Neural progenitor cell (in vitro differentiated cells): ENCODE results near the gene CCND3. TPM values are rescaled to one million over a fixed set of nuclear protein-coding genes. Genes with fewer than 3 reads are reported as not detected.
"Not testable (repeated sequence)": the region's sequence is repeated elsewhere in the genome, so short reads cannot be mapped to it uniquely, and the experiment has no call there.

ENCODE experiments used
- DNase-seq: peaks from one replicate; pipeline ENCODE4 v3.0.0-alpha.2; 2016; ENCODE audit warnings: low spot score
- H2AFZ ChIP-seq: fragments of 200-600 bp; sonication (generic); replicated peaks from 2 replicates; pipeline ENCODE4 v1.6.1; 2016; ENCODE audit warnings: antibody characterized with exemption
- H3F3A ChIP-seq: fragments of 200-600 bp; sonication (generic); 2 replicates; pipeline ENCODE4 v1.6.1; 2016; ENCODE audit warnings: antibody characterized with exemption, low read depth
- H3K27ac ChIP-seq: fragments of 200-600 bp; sonication (generic); 2 replicates; pipeline ENCODE4 v1.5.1; 2016; ENCODE audit warnings: mild to moderate bottlenecking
- H3K27me3 ChIP-seq: fragments of 200-600 bp; sonication (generic); 2 replicates; pipeline ENCODE4 v1.6.1; 2016; ENCODE audit warnings: mild to moderate bottlenecking, moderate library complexity
- H3K36me3 ChIP-seq: fragments of 200-600 bp; sonication (generic); 2 replicates; pipeline ENCODE4 v1.5.1; 2016
- H3K4me1 ChIP-seq: fragments of 200-600 bp; sonication (generic); 2 replicates; pipeline ENCODE4 v1.6.1; 2016; ENCODE audit warnings: mixed run types
- H3K4me2 ChIP-seq: fragments of 200-600 bp; sonication (generic); 2 replicates; pipeline ENCODE4 v1.6.1; 2016
- H3K4me3 ChIP-seq: fragments of 200-600 bp; sonication (generic); 2 replicates; pipeline ENCODE4 v1.5.1; 2016
- H3K79me2 ChIP-seq: fragments of 200-600 bp; sonication (generic); 2 replicates; pipeline ENCODE4 v1.6.1; 2016; ENCODE audit warnings: low read depth
- H3K9ac ChIP-seq: fragments of 200-600 bp; sonication (generic); 2 replicates; pipeline ENCODE4 v1.6.1; 2016
- H3K9me3 ChIP-seq: fragments of 200-600 bp; sonication (generic); 2 replicates; pipeline ENCODE4 v1.5.1; 2016; ENCODE audit warnings: low read depth
- H4K20me1 ChIP-seq: fragments of 200-600 bp; sonication (generic); 2 replicates; pipeline ENCODE4 v1.6.1; 2016; ENCODE audit warnings: low read depth
- H3K27ac Mint-ChIP-seq: 3 replicates; pipeline ENCODE4 v1.8.0; 2021; ENCODE audit warnings: mixed read lengths
- H3K27me3 Mint-ChIP-seq: 2 replicates; pipeline ENCODE4 v1.8.0; 2022; ENCODE audit warnings: low read depth, mild to moderate bottlenecking, inconsistent platforms, moderate library complexity, mixed read lengths; ENCODE audit not compliant: insufficient read depth
- H3K36me3 Mint-ChIP-seq: 3 replicates; pipeline ENCODE4 v1.8.0; 2021; ENCODE audit warnings: mixed read lengths
- H3K4me1 Mint-ChIP-seq: 3 replicates; pipeline ENCODE4 v1.8.0; 2021; ENCODE audit warnings: mixed read lengths
- H3K4me3 Mint-ChIP-seq: 3 replicates; pipeline ENCODE4 v1.8.0; 2021; ENCODE audit warnings: mild to moderate bottlenecking, moderate library complexity, mixed read lengths
- H3K9me3 Mint-ChIP-seq: 3 replicates; pipeline ENCODE4 v1.8.0; 2020; ENCODE audit warnings: mixed read lengths
- EZH2 ChIP-seq: fragments of 200-600 bp; sonication (generic); IDR thresholded peaks from 2 replicates; pipeline ENCODE4 v1.6.1; 2017; ENCODE audit warnings: antibody characterized with exemption, mild to moderate bottlenecking, moderate library complexity
- EZH2phosphoT487 ChIP-seq: fragments of 200-600 bp; sonication (generic); IDR thresholded peaks from 2 replicates; pipeline ENCODE4 v1.6.1; 2017; ENCODE audit warnings: antibody characterized with exemption
- total RNA-seq: library from RNA; depleted of rRNA; stranded (reverse); fragments of >200 nt; gene quantifications from 2 replicates; pipeline ENCODE4 v1.2.3, GENCODE V29; 2015; ENCODE audit warnings: low replicate concordance
- TF ChIP-seq, protein P1 (sequence below): fragments of 200-600 bp; sonication (generic); IDR thresholded peaks from 2 replicates; pipeline ENCODE4 v1.5.1; 2017; ENCODE audit warnings: antibody characterized with exemption, mild to moderate bottlenecking

CCND3 gene
- total RNA-seq, 1 donor from 2014 or later: 7.6 TPM

DNA sequence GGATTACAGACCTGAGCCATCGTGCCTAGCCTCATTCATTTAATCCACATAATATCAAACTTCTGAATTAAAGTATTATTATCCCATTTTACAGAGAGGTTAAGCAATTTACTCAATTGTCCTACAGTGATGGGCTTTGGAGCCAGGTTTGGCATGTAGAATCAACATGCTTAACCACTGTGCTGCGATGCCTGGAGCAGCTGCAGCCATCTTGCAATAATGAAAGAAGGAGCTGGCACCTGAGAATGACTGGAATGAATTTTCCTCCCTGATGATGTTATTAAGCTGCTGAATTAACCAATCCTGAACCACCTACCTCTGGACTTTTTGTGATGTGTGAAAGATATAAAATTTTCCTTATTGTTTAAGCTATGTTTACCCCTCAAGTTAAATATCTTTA is 13.1 kb upstream of the CCND3 start:
- DNase-seq: no peak
- no peaks in the 10 kb centered on the region for H3K36me3 Mint-ChIP-seq
- no peaks in the 10 kb centered on the region for H3K36me3 ChIP-seq
- H3K9me3 Mint-ChIP-seq: no peaks in the 10 kb centered on the region
- no peaks in the 10 kb centered on the region for H3F3A ChIP-seq
- no peaks in the 10 kb centered on the region for H3K4me1 ChIP-seq
- H3K4me1 Mint-ChIP-seq: no peaks in the 10 kb centered on the region
- H4K20me1 ChIP-seq: no peaks in the 10 kb centered on the region
- no peak overlapping the region for H3K4me3 ChIP-seq
- H3K4me2 ChIP-seq: no peak overlapping the region
- no peak overlapping the region for H3K27ac ChIP-seq
- TF ChIP-seq EZH2: no peak
- TF ChIP-seq EZH2phosphoT487: no peak
- TF ChIP-seq, protein P1, sequence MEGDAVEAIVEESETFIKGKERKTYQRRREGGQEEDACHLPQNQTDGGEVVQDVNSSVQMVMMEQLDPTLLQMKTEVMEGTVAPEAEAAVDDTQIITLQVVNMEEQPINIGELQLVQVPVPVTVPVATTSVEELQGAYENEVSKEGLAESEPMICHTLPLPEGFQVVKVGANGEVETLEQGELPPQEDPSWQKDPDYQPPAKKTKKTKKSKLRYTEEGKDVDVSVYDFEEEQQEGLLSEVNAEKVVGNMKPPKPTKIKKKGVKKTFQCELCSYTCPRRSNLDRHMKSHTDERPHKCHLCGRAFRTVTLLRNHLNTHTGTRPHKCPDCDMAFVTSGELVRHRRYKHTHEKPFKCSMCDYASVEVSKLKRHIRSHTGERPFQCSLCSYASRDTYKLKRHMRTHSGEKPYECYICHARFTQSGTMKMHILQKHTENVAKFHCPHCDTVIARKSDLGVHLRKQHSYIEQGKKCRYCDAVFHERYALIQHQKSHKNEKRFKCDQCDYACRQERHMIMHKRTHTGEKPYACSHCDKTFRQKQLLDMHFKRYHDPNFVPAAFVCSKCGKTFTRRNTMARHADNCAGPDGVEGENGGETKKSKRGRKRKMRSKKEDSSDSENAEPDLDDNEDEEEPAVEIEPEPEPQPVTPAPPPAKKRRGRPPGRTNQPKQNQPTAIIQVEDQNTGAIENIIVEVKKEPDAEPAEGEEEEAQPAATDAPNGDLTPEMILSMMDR: no peak
- H3K27me3 Mint-ChIP-seq: peaks cover 2% of the 10 kb centered on the region
- no peak overlapping the region for H3K4me3 Mint-ChIP-seq
- no peaks in the 10 kb centered on the region for H3K27me3 ChIP-seq
- no peak overlapping the region for H2AFZ ChIP-seq
- H3K9ac ChIP-seq: no peak overlapping the region
- H3K79me2 ChIP-seq: no peaks in the 10 kb centered on the region
- H3K27ac Mint-ChIP-seq: no peak overlapping the region
- no peaks in the 10 kb centered on the region for H3K9me3 ChIP-seq

DNA sequence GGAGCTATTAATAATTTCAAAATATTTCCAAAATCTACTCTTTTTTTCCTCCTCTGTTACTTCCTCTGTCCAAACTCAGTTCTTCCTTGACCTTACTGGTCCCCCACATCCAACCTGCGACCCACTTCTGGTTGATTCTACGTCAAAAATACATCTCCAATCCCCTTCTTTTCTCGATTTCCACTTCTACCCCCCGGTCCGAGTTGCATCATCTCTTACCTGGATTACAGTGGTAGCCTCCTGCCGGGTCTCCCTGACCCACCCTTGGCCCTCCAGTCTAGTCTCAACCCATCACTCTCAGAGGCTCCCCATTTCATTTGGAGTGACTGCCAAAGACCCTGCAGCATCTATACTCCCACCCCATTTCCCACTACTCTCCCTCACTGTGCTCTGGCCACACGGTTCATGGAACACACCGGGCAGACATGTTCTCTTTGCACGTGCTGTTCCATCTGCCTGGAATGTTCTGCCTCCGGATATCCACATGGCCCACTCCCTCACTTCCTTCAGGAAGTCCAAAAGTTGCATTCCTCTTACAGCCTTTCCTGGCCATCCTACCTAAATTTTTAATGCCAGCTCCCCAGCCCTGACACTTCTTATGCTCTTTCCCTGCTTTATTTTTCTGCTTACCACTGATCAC is 6.1 kb upstream of the CCND3 start:
- H3K9ac ChIP-seq: no peak overlapping the region
- H3K4me3 ChIP-seq: no peak overlapping the region
- peaks cover 2% of the 10 kb centered on the region for H3K27me3 Mint-ChIP-seq
- H3K36me3 ChIP-seq: no peaks in the 10 kb centered on the region
- no peak overlapping the region for H3K27ac Mint-ChIP-seq
- H3K4me1 Mint-ChIP-seq: no peaks in the 10 kb centered on the region
- no peak overlapping the region for H3K27ac ChIP-seq
- H3K4me2 ChIP-seq: no peak overlapping the region
- H3K4me3 Mint-ChIP-seq: no peak overlapping the region
- no peaks in the 10 kb centered on the region for H3K79me2 ChIP-seq
- no peaks in the 10 kb centered on the region for H3K9me3 ChIP-seq
- no peaks in the 10 kb centered on the region for H3K36me3 Mint-ChIP-seq
- peaks cover 2% of the 10 kb centered on the region for H3F3A ChIP-seq
- H3K27me3 ChIP-seq: no peaks in the 10 kb centered on the region
- no peak overlapping the region for H2AFZ ChIP-seq
- no peak for DNase-seq
- H4K20me1 ChIP-seq: no peaks in the 10 kb centered on the region
- no peaks in the 10 kb centered on the region for H3K4me1 ChIP-seq
- TF ChIP-seq, protein P1: no peak
- no peak for TF ChIP-seq EZH2
- no peak for TF ChIP-seq EZH2phosphoT487
- no peaks in the 10 kb centered on the region for H3K9me3 Mint-ChIP-seq

DNA sequence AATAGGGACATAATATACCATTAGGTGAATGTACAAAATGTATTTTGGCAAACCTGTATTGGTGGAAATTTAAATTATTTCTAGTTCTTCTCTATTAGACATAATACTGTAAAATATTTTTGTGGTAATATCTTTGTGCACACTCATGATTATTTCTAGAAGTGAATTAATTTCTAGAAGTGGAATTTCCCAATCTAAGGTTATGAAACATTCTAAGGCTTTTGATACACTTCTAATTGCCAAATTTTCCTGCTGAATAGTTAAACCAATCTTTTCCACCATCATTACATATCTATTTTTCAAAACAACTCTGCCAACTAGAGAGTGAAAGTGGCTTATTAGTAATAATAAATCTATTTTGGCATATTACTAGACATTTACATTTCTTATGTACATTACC is 1.8 kb upstream of the CCND3 start:
- no peaks in the 10 kb centered on the region for H3K36me3 Mint-ChIP-seq
- Histone ChIP-seq H4K20me1 (peaks cover 14% of the 10 kb centered on the region), H3K4me3 (no peak overlapping the region), H3K27me3 (peaks cover 9% of the 10 kb centered on the region), H3K4me1 (peaks cover 26% of the 10 kb centered on the region), H3K79me2 (no peaks in the 10 kb centered on the region), H3K36me3 (no peaks in the 10 kb centered on the region), H3K9ac (no peak overlapping the region), H2AFZ (no peak overlapping the region), H3K27ac (no peak overlapping the region), H3K4me2 (no peak overlapping the region), H3K9me3 (no peaks in the 10 kb centered on the region), H3F3A (peaks cover 38% of the 10 kb centered on the region)
- DNase-seq: no peak
- no peak for TF ChIP-seq EZH2phosphoT487
- TF ChIP-seq, protein P1: no peak
- H3K4me1 Mint-ChIP-seq: peaks cover 25% of the 10 kb centered on the region
- no peak overlapping the region for H3K27ac Mint-ChIP-seq
- no peak overlapping the region for H3K4me3 Mint-ChIP-seq
- no peaks in the 10 kb centered on the region for H3K9me3 Mint-ChIP-seq
- H3K27me3 Mint-ChIP-seq: peaks cover 12% of the 10 kb centered on the region

DNA sequence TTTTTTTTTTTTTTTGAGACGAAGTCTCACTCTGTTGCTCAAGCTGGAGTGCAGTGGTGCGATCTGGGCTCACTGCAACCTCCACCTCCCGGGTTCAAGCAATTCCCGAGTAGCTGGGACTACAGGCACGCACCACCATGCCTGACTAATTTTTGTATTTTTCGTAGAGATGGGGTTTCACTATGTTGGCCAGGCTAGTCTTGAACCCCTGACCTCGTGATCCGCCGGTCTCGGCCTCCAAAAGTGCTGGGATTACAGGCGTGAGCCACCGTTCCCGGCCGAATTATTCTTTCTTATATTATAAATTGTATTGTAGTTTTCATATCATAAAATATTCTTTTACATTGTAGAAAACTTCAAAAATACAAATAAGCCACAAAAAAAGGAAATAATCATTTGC is 1.3 kb upstream of the CCND3 start:
- not testable (repeated sequence) for H3K9me3 ChIP-seq, H2AFZ ChIP-seq, H3K36me3 ChIP-seq, H3K4me3 ChIP-seq, H3K4me3 Mint-ChIP-seq, H3K36me3 Mint-ChIP-seq, H3K9ac ChIP-seq, H3K27ac Mint-ChIP-seq, H3K27me3 ChIP-seq, H3K4me2 ChIP-seq, H3K79me2 ChIP-seq, H3K27ac ChIP-seq, DNase-seq, H3K9me3 Mint-ChIP-seq
- Histone ChIP-seq H3F3A (peaks cover 38% of the 10 kb centered on the region), H3K4me1 (peaks cover 27% of the 10 kb centered on the region), H4K20me1 (peaks cover 14% of the 10 kb centered on the region)
- peaks cover 12% of the 10 kb centered on the region for H3K27me3 Mint-ChIP-seq
- H3K4me1 Mint-ChIP-seq: peaks cover 25% of the 10 kb centered on the region
